Fibroblast of mammary gland (primary cell): ENCODE measurements around the gene SNCB.

Source experiments
- DNase-seq: peaks from one replicate; pipeline ENCODE4 v3.0.0-alpha.2; 2010; ENCODE audit warnings: low read depth
- H3K4me3 ChIP-seq: 2 replicates; pipeline ENCODE4 v1.5.1; 2011; ENCODE audit warnings: low read depth, mild to moderate bottlenecking, low read length, moderate library complexity; ENCODE audit not compliant: control insufficient read depth
- CTCF ChIP-seq: conservative IDR thresholded peaks from 2 replicates; pipeline ENCODE4 v1.5.1; 2011; ENCODE audit warnings: low read depth, low read length, inconsistent platforms; ENCODE audit not compliant: control insufficient read depth, insufficient read depth

SNCB gene

DNA sequence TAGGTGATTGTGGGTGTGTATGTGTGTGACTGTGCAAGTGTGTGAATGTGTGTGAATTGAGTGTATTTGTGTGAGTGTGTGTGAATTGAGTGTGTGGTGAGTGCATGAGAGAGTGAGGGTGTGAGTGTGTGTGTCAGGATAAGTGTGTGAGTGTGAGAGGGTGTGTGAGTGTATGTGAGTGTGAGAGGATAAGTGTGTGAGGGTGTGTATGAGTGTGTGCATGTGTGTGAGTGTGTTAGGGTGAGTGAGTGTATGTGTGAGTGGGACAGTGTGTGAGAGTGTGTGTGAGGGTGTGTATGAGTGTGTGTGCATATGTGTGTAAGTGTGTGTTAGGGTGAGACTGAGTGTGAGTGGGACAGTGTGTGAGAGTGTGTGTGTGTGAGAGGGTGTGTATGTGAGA lies 42.0 kb downstream of the SNCB start:
- TF ChIP-seq CTCF = no peak
- H3K4me3 ChIP-seq = no peak overlapping the region
- DNase-seq = no peak

- no peak overlapping the region for H3K4me3 ChIP-seq
- DNase-seq = no peak
- no peak for TF ChIP-seq CTCF
Measured at GRCh38 chr5:176587398-176587797, 42.9 kb downstream of the SNCB start.

- no peak for TF ChIP-seq CTCF
- peak; percentile 16 for DNase-seq
- no peak overlapping the region for H3K4me3 ChIP-seq
Measured at GRCh38 chr5:176583076-176583475, 47.3 kb downstream of the SNCB start.

DNA sequence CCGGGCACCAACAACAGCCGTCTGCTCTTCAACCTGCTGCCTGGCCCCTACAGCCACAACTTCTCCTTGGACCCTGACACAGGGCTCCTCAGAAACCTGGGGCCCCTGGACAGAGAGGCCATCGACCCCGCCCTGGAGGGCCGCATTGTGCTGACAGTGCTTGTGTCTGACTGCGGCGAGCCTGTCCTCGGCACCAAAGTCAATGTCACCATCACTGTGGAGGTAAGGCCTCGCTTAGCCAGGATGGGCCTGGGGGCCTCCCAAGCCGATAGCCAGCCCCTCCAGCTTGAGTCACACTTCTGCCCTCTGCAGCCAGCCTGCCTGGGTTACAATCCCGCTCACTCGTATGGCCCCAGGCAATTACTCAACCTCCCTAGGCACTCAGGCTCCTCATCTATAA lies 49.0 kb downstream of the SNCB start:
- no peak overlapping the region for H3K4me3 ChIP-seq
- no peak for TF ChIP-seq CTCF
- DNase-seq = no peak

DNA sequence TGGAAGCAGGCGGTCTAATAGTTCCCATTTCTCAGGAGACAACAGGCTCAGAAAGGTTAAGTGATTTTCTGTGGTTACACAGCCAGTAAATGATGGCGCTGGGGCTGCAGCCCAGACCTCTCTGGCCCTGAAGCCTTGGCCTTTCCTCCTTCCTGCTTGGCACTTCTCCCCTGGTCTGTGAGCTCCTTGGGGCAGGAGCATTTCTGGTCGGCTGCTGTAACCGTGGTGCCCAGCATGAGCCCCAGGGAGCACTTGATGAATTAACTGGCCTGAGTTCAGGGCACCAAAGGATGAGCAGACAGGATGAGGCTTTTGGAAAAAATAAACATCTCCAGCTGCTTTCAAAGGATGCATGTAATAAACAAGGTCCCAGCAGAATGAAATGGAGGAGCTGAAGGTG lies 51.0 kb downstream of the SNCB start:
- no peak overlapping the region for H3K4me3 ChIP-seq
- no peak for TF ChIP-seq CTCF
- DNase-seq = no peak

DNA sequence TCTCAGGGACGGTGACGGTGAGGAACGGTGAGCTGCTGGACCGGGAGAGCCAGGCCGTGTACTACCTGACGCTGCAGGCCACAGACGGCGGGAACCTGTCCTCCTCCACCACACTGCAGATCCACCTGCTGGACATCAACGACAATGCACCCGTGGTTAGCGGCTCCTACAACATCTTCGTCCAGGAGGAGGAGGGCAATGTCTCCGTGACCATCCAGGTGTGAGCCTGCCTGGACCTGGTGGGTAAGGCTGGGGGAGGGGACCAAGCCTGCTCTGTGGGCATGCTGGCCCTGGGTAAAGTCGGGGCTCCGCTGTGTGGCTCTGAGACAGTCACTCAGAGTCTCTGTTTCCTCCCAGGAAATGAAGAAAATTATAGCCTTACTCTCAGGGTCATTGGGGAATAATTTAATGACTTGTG lies 51.9 kb downstream of the SNCB start:
- TF ChIP-seq CTCF = peak; percentile 44
- peak; percentile 37 for DNase-seq
- H3K4me3 ChIP-seq = no peak overlapping the region

- H3K4me3 ChIP-seq = no peak overlapping the region
- TF ChIP-seq CTCF = no peak
- no peak for DNase-seq
Measured at GRCh38 chr5:176577312-176578176, 52.8 kb downstream of the SNCB start.
